HG02943 (cell line): ENCODE results near the gene CWH43.
"Not testable (repeated sequence)": the region's sequence is repeated elsewhere in the genome, so short reads cannot be mapped to it uniquely, and the experiment has no call there.

Source experiments
- ATAC-seq: cut with Tn5 transposase; IDR thresholded peaks from one replicate; pipeline ENCODE4 v1.9.1; 2021; ENCODE audit warnings: mild to moderate bottlenecking, low read depth, moderate library complexity; ENCODE audit not compliant: unreplicated experiment

CWH43 gene

DNA sequence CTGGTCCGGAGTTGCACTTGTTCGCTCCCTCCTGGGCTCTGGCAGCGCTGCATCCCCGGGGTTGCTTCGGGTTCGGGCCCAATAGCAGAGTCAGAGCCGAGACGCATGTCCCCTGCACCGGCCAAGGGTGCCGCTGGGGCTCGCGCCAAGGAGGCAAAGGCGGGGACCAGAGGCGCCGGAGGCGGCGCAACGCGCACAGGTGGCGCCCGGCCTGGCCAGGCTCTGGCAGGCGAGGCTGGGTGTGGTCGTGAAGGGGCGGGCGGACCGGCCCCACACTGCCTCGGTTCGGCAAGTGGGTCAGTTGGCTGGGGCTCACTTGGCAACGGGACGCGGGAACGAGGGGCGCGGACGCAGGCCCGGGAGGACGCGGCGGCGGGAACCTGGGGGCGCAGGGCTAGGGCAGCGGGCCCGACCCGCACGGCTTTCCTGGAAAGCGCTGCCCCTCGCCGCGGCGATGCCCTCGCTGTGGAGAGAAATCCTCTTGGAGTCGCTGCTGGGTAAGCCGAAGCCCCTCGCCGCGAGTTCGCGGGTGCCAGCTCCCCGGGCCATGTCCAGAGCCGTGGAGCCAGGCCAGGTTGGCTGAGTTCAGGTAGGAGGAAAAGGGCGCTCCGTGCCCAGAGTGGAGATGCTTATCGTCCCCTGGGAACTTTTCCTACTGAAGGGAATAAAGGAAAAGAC is at the start of gene CWH43:
TSS of gene CWH43 (plus strand) at position 300 of the 678 bp plus-strand sequence. CDS start at position 455, 155 bp downstream.
- ATAC-seq = no peak

DNA sequence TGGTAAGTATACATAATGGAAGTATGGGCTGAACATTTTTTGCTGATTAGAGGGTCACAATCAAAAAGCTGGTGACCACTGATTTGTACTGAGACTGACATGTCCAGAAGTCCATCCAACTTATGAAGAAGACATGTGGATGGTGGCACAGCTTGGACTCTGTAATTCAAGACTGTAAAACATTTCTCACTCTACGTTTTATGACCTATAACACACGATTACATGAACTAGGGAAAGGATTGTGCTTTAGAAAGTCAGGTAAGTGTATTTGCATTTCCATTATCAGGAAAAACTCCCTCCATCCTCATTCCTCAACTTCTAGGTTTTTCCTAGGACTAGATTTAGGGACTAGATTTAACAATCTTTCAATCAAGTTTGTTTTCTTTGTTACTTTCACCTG is 49.0 kb upstream of the CWH43 start:
- no peak for ATAC-seq

DNA sequence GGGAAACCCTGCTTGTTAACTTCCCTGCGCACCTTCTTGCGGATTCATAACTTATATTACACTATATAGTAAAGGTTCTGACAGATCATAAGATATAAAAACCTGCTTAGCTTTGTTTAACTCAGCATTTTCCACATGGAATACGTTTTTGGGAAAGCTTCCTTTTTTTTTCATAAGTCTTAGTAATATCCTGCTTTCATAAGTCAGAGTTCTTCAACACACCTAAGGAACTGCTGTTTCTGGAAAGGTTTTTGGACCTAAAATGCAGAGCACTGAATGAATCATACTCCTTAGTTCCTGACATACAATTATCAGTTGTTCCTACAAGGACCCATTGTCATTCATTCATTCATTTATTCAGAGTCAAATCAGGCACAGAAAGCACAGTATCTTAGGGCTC is 47.2 kb upstream of the CWH43 start:
- ATAC-seq = no peak

DNA sequence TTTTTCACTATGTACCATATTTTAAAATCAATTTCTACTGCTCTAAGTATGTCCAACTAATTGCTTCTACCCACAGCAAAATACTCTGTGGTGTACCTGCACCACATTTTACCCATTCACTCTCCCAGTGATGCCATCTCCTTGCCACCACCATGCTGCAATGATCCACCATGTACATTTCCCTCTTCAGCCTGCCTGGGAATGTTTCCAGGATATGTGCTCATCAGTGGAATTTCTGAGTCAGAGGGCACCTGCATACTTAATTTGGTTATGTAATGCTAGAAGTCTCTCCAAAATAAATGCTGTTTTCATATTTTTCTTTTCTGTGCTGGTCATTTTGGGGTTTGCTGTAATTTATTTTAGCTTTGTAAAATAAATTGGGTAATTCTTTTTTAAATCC is 46.3 kb upstream of the CWH43 start:
- no peak for ATAC-seq

DNA sequence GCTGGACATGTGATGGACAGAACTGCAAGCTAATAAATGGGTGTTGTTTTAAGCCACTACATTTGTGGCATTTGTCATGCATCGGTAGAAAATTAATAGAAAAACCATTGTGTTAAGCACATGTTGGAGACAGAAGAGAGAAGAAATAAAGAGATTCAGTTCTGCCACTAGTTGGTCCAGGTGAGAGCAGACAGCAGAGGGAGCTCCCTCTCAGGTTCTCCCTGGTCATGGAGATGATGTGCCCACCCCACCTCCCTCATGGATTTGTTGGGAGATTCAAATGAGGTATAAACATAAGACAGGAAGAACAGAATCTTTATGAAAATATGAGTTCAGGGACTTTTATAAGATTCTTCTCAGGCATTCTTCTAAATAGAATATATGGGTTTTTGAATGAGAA is 42.7 kb upstream of the CWH43 start:
- ATAC-seq = no peak

DNA sequence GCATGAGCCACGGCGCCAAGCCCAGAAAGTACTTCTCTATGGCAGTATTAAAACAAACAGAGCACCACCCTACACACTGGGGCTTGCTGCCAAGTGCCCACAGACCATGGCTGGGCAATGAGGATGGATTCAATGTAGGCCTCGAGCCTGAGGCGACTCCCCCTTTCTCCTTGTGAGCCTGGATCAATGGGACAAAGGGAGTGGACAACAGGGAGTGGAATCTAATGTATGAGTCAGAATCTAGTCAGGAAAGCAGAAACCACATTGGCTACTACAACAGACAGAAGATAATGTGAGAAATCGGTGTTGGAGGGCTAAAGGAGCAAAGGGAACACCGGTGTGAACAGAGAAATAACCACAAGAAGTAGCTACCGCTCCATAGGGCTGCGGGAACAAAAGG is 41.8 kb upstream of the CWH43 start:
- no peak for ATAC-seq

DNA sequence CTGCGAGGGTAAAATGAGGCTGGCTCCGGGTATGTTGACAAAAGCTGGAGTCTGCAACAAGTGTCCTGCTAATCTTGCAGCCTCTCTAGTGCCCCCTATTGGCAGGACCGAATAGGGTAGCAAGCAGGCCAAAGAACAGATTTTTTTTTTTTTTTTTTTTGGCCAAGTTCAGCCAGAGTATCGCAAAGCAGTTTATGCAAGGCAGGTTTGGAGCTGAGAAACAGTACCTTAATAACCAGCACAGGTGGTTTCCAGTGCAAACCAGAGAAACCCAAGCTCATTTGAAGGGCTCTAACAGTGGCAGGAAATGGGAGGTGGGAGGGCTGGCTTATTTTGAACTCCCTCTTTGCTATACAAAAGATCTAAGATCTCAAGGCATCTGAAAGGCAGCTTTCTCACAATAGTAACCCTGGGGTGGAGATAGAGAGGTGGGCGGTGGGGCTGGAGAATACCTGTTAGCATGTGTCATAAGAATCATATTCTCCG is 41.3 kb upstream of the CWH43 start:
- ATAC-seq = no peak

DNA sequence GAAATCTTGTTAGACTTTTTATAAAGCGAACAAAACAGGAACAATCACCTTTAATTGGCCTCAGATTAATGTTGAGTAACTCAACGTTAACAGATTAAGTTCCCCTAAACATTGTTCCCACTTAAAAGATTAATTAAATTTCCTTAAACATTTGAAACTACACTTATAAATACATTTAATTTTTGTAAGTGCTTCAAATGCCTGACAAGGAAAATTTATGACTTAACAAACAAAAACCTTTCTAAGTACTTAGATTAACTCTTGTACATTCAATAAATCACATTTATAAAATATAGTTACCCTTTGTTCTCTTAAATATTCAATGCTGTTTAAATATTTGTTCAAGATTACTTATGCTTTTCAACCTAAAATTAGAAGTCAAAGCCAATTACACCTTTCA is 40.1 kb upstream of the CWH43 start:
- ATAC-seq = no peak

DNA sequence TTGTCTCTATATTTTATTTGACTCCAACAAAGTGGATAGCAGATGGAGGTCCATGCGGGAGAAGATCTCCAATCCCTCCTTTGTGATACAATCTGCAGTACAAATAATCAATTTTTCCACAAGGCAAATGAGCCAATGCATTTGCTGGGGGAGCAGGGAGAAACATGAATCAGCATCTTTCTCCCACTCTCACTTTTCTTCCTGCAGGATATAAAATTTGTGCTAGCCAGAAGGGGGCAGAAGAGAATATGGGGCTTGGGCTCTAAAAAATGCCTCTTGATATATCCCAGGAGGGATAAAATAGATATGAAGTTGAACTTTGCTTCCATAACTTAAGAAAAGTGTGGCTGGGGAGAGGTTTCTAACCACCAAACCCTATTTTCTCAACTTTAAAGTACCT is 38.3 kb upstream of the CWH43 start:
- no peak for ATAC-seq

DNA sequence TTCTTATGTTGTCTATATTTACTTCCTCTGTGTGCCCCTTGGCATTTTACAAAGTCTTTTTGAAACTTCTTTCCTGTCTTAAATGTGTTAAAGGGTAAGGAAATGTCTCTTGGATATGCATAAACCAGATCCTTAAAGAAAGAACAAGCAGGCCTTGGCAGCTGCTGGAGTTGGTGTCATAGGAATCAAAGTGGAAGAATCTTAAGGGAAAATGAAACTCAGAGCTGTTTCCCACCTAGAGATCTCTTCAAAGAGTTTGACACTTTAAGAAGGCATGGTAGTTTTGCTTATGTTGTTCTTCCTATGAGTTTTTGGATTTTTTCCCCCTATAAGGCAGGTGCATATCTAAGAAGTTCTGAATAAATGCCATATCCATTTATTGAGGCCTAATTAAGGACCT is 37.0 kb upstream of the CWH43 start:
- ATAC-seq = no peak

DNA sequence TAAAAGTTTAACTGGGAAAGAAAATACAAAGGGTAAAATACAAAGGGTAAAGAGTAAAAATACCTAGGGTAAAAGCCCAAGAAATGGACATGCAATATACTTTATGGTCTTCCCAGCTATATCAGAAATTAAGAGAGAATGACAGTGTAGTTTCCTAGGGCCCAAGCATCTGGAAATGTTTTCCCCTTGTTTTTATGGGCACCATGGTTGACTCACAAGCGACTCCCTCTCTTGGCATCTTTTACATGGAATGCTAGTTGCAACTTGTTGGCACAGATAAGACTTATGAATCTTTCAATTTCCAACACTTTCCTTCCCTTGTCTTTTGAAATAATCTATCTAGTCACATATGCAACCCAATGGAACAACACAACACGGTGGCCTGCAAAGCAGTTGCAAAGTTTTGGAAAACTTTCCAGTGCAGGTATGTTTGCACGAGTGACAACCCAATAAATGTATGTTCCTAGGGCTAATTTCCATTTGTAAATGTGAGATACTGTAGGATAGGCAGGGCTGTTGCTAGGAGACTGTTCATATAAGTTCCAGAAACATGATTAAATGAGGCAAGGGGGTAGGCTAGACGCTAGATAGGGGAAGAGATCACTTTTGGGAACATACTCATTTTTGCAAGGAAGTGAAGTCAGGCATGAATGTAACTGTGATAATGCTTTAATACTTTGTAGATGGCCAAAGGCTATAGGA is 36.4 kb upstream of the CWH43 start:
- ATAC-seq = no peak

DNA sequence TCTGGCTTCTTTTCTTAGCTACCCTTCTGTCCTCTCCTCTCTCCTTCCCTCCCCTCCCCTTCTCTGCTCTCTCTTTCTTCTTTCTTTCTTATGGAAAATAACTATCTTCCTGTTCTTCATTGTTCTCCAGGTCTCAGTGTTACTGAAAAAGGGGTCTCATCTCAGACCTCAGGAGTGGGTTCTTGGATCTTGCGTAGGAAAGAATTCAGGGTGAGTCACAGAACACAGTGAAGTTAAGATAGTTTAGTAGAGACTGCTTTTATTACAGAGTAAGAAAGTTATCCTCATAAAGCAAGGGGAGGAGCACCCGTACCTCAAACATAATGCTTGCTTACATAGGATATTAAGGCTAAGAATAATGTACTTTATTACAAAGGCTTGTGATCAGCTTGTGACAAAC is 31.8 kb upstream of the CWH43 start:
- no peak for ATAC-seq

DNA sequence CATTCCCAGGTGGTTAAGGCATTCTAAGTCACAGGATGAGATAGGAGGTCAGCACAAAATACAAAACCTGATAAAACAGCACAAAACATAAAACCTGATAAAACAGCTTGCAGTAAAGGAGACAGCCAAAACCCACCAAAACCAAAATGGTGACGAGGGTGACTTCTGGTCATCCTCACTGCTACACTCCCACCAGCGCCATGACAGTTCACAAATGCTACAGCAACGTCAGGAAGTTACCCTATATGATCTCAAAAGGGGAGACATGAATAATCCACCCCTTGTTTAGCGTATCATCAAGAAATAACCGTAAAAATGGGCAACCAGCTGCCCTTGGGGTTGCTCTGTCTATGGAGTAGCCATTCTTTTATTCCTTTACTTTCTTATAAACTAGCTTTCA is 28.7 kb upstream of the CWH43 start:
- ATAC-seq = not testable (repeated sequence)

DNA sequence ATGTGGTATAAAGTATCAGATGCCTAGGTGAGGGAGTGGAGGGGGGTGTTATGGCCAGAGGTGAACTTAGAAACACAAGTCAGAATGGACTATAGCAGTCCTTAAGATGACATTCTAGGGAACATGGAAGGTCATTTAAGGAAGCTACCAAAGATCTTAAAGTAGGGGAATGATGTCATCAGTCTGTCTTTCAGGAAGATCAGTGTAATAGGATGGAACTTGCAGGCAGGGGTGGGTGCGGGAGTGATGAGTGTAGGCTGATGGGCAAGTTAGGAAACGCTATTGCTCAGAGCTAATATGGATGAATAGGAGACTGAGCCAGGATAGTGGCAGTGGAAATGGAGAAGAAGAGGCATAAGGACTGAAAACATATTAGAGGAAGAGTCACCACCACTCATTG is 27.5 kb upstream of the CWH43 start:
- no peak for ATAC-seq

DNA sequence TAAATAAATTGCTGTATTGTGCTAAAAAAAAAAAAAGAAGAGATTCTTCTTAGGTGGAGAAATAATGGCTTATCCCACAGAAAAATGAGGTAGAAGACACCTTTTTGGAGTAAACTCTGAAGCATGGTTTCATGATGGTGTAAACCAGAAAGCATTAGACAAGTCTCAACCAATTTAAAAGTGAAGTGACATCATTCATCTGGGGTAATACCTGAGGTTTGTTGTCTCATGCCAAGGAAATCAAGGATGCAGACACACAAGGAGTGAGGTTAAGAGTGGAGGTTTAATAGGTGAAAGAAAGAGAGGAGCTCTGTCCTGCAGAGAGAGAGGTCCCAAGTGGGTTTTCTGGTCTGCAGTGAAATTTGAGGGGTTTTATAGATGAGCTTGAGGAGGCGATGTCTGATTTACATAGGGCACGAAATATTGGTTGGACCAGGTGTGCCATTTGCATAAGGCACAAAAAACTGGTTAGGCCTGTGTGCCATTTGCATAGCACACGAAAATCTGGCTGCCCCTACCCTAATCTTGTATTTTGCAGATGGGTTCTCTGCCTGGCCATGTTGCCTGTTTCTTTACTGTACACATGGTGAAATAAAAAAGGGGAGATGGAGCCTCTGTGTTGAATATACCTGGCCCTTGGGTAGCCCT is 25.0 kb upstream of the CWH43 start:
- no peak for ATAC-seq

DNA sequence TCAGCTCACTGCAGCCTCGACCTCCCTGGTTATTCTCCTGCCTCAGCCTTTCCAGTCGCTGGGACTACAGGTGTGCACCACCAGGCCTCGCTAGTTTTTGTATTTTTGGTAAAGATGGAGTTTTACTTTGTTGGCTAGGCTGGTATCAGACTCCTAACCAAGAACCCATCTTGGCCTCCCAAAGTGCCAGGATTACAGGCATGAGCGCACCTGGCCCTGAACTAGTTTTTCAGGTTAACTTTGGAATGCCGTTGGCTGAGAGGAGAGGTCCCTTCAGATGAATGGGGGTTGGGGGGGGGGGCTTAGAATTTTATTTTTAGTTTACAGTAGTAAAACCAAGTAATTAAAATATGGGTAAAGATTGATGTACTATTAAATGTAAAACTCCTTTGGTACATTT is 23.4 kb upstream of the CWH43 start:
- ATAC-seq = no peak

DNA sequence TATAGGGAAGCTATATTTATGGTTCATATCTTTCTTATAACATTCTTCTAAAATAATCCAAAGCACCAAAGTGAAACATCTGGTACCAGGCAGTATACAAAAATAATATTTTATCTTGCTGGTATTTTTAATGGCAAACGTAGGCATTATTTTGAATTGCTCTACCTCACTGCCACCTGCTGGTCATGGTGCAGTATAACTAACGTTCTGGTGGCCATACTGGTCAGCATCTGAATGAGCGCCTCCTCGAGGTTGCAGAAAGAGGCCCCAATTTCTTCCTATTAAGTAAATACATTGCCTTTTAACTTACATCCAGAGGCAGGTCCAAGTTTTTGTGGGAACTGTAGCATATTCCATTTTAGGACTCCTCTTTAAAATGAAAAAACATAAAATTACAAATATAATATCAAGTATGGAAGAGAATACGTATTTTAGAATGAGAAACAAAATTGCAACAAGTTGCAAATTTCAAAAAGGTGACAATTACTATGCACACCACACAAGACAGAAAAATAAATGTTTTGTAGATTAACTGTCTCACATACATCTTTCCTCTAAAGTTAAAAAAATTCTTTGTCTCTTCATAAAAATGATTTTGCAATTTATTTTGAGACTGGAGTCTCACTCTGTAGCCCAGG is 22.9 kb upstream of the CWH43 start:
- ATAC-seq = peak; percentile 80

DNA sequence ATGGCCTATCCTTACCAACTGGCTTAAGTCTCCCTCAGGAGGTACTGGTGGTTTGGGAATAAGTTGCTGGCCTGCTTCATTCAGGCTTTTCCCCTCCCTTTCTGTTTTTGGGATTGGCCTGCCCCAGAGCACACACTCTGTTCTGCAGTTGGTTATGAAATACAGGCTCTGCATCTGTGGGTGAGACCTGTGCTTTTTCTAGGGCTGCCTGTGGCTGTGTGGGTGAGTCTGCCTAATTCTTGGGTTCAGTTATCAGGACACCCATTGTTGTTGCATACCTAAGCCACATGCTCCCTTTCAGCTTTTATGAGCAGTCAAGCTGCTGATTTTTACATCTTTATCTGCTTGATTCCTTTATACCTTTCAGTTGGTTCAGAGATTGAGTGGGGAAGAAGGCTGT is 19.0 kb upstream of the CWH43 start:
- no peak for ATAC-seq

DNA sequence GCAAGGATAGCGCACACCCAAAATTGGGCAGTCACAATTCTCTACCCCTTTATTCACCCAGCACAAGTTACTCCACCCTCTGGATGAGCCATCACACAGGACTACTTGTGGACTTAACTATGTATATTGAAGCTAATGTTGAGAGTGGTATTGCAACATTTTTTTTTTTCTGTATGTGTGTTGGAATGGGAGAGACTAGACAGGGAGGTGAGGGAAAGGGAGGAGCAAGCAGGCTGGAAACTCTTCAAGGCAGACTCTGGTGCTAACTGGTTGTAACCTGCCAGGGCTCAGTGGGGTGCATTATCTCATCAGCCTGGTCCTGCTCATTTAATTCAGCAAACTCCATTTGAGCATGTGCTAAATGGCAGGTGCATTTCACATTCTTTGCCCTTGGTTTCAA is 18.4 kb upstream of the CWH43 start:
- no peak for ATAC-seq

DNA sequence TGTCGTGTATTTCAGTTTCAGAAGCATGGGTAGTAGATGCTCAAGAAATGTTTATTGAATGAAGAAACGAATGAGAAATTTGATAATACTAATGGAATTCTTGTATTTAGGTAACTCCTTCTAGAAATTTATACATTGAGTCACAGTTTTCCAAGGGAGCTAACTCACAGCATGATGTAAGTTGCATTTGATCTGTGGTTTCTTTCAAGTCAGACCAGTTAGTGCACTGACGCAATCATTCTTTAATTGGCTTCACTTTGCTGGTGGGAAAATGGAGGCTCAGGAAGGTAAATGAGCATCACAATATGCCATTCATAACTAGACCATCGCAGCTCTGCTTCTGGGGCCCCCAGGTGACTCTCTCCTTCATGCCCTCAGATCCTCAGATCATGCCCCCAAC is 17.3 kb upstream of the CWH43 start:
- no peak for ATAC-seq

DNA sequence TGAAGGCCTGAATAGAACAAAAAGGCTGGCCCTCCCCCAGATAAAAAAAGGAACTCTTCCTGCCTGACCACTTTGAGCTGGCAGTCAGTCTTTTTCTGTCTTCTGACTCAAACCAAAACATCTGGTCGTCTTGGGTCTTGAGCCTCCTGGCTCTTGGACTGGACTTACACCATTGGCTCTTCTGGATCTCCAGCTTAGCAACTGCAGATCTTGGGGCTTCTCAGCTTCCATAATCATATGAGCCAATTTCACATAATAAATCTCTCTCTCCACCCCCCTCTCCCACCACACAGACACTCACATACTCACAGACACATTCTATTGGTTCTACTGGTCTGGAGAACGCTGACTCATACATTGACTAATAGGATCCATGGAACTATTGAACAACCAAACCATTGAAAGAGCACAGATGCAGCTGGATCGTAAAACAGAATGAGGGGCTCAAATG is 15.6 kb upstream of the CWH43 start:
- no peak for ATAC-seq
